ENCODE measurements around the gene RAB1B. TPM values are rescaled to one million over a fixed set of nuclear protein-coding genes. Genes with fewer than 3 reads are reported as not detected.
A peak's percentile ranks its signal among the peaks of the same experiment; 100 is the strongest.

The RAB1B gene
- total and polyA plus RNA-seq, 2 donors from 2014 or later: 153 to 197 TPM

DNA sequence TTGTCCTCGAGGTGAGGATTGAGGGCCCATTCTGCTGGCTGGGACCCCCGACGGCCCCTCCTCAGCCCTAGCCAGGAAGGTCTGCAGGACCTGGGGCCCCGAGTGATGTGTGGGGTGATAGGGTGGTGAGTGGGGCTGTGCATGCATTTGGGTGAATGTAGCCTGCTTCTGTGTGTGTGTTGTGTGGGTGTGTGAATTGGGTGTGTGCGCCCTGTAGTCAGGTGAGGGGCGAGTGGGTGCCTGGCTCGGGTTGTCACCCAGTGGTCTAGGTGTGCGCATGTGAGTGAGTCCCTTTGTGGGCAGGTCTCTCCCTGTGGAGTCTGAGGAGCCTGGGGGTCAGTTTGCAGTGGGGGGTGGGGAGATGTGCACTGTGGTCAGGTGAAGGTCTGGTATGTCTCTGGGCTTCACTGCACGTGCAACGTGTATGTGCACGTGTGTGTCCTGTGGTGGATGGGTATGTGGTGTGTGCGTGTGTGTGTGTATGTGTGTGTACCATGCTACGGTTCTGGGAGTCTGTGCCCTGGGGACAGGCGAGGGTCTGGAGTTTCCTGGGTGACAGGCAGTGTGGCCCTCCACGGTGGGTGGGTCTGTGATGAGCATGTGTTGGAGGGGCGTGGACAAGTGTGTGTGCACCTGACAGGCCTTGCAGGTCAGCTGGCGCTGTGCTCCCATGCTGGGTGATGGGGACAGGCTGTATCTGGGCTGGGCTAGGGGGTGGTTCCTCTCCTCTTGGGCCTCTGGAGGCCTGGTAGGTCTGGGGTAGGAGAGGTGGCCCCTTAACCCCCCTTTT, 24.3 kb downstream of the RAB1B start:
- Histone ChIP-seq H3K27me3 (ENCODE audit: control insufficient read depth, insufficient read depth, low read length) (peaks cover 16% of the 10 kb centered on the region), H3K36me3 (ENCODE audit: control insufficient read depth in 2 of 3, insufficient read depth in 3 of 3, low read length in 3 of 3) (no peaks in the 10 kb centered on the region), H3K4me3 (ENCODE audit: low read length in 3 of 3) (no peak overlapping the region), H3K9me3 (ENCODE audit: control insufficient read depth in 2 of 3, insufficient read depth in 1 of 3, low read length in 3 of 3) (no peaks in the 10 kb centered on the region), H3K4me1 (ENCODE audit: control insufficient read depth in 2 of 3, insufficient read depth in 2 of 3, low read depth in 1 of 3, low read length in 3 of 3) (peaks cover 0 to 12% (median 10%) of the 10 kb centered on the region in 3 donors), H3K9ac (ENCODE audit: low read length in 3 of 3) (no peak overlapping the region), H3K27ac (ENCODE audit: low read depth in 2 of 2, low read length in 2 of 2) (no peak overlapping the region)
- intact Hi-C loops (cut with DNase I): no loop called here
- DNase-seq (peak in 1 of 5 donors; percentile 77), FAIRE-seq (no peak)
- TF ChIP-seq, protein P1, sequence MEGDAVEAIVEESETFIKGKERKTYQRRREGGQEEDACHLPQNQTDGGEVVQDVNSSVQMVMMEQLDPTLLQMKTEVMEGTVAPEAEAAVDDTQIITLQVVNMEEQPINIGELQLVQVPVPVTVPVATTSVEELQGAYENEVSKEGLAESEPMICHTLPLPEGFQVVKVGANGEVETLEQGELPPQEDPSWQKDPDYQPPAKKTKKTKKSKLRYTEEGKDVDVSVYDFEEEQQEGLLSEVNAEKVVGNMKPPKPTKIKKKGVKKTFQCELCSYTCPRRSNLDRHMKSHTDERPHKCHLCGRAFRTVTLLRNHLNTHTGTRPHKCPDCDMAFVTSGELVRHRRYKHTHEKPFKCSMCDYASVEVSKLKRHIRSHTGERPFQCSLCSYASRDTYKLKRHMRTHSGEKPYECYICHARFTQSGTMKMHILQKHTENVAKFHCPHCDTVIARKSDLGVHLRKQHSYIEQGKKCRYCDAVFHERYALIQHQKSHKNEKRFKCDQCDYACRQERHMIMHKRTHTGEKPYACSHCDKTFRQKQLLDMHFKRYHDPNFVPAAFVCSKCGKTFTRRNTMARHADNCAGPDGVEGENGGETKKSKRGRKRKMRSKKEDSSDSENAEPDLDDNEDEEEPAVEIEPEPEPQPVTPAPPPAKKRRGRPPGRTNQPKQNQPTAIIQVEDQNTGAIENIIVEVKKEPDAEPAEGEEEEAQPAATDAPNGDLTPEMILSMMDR (IDR thresholded peaks at IDR 0.05; ENCODE audit: borderline replicate concordance, extremely low read depth, insufficient read depth): no peak

DNA sequence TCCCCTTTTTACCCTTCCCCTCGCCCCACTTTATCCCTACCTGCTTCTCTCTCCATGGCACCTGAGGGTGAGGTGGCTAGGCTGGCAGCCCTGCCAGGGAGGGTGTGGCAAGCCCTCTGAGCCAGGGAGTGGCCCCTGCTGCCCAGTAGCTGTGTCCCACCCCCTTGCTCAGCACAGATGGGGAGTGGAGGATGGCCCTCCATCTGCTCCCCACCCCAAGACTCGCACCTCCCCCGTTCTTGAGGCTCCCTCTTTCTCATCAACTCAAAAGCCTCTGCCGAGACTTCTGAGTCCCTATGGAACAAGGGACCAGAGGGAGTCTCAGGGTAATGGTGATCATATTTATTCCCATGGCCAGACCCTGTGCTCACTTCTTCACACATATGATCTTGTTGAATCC, 24.9 kb downstream of the RAB1B start:
- H3K4me1 ChIP-seq (ENCODE audit: control insufficient read depth in 2 of 3, insufficient read depth in 2 of 3, low read depth in 1 of 3, low read length in 3 of 3): peaks cover 0 to 6% (median 5%) of the 10 kb centered on the region in 3 donors
- H3K4me3 ChIP-seq (ENCODE audit: low read length in 3 of 3): no peak overlapping the region
- peaks cover 16% of the 10 kb centered on the region for H3K27me3 ChIP-seq (ENCODE audit: control insufficient read depth, insufficient read depth, low read length)
- TF ChIP-seq, protein P1 (IDR thresholded peaks at IDR 0.05; ENCODE audit: borderline replicate concordance, extremely low read depth, insufficient read depth): no peak
- intact Hi-C loops (cut with DNase I): no loop called here
- FAIRE-seq (no peak), DNase-seq (no peak)
- no peaks in the 10 kb centered on the region for H3K9me3 ChIP-seq (ENCODE audit: control insufficient read depth in 2 of 3, insufficient read depth in 1 of 3, low read length in 3 of 3)
- no peak overlapping the region for H3K27ac ChIP-seq (ENCODE audit: low read depth in 2 of 2, low read length in 2 of 2)
- H3K9ac ChIP-seq (ENCODE audit: low read length in 3 of 3): no peak overlapping the region
- no peaks in the 10 kb centered on the region for H3K36me3 ChIP-seq (ENCODE audit: control insufficient read depth in 2 of 3, insufficient read depth in 3 of 3, low read length in 3 of 3)

DNA sequence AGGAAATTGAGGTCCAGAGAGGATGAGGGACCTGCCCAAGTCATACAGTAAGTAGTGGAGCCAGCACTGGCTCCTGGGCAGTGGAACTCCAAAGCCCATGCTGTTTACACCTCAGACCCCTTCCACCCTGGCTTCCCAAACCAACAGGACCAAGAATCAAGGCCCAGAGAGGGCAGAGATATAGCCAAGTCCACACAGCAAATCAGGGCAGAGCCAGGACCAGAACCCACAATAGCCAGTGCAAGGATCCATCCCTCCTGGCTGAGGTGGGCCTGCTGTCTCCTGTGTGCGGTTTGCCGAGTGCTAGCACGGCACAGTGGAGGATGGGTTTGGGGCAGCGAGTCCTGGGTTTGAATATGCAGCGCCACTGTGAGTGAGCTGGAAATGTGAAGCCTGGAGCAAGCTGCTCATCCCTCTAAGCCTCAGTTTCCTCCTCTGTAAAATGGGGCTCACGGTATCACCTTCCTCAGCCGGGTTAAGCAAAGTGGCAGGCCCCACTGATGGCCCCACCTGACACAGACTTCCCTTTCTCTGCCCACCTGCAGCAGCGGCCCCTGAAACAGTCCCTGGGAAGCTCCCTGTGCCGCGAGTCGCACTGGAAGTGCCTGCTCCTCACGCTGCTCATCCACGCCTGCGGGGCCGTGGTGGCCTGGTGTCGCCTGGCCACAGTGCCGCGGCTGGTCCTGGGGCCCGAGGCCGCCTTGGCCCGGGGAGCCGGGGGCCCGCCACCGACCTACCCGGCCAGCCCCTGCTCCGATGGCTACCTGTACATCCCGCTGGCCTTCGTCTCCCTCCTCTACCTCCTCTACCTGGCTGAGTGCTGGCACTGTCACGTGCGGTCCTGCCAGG, 25.6 kb downstream of the RAB1B start:
- Histone ChIP-seq H3K4me1 (ENCODE audit: control insufficient read depth in 2 of 3, insufficient read depth in 2 of 3, low read depth in 1 of 3, low read length in 3 of 3) (peaks cover 0 to 5% (median 5%) of the 10 kb centered on the region in 3 donors), H3K27ac (ENCODE audit: low read depth in 2 of 2, low read length in 2 of 2) (no peak overlapping the region), H3K9me3 (ENCODE audit: control insufficient read depth in 2 of 3, insufficient read depth in 1 of 3, low read length in 3 of 3) (no peaks in the 10 kb centered on the region), H3K27me3 (ENCODE audit: control insufficient read depth, insufficient read depth, low read length) (peaks cover 16% of the 10 kb centered on the region), H3K4me3 (ENCODE audit: low read length in 3 of 3) (no peak overlapping the region), H3K9ac (ENCODE audit: low read length in 3 of 3) (no peak overlapping the region), H3K36me3 (ENCODE audit: control insufficient read depth in 2 of 3, insufficient read depth in 3 of 3, low read length in 3 of 3) (no peaks in the 10 kb centered on the region)
- TF ChIP-seq, protein P1 (IDR thresholded peaks at IDR 0.05; ENCODE audit: borderline replicate concordance, extremely low read depth, insufficient read depth): no peak
- intact Hi-C loops (cut with DNase I): no loop called here
- FAIRE-seq (no peak), DNase-seq (no peak)

Measured in kidney (tissue), 14 donors.